CD4-positive, alpha-beta T cell treated with Interferon alpha-2 for 1 hour (primary cell): ENCODE data around the gene MID1.

Source experiments
- DNase-seq, 2 donors: peaks; one replicate each; pipeline ENCODE4 v3.0.0-alpha.2; 2020 to 2022

The MID1 gene

DNA sequence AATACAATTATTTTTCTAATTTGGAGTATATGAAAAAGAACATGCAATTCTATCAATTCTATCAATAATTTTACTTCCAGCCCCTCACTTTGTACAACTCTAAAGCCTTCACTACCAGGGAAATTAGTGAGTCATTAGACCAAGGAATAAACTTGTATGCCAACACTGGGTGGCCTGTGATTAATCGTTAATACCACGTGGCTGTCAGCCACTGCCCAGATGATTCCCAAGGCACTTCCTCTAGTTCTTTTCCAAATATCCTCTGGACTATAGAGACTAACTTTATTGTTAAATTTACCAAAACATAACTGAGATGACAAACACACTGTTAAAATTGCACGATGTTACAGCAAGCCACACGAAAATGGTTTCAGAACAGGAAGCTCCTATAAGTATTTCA, 45.7 kb downstream of the MID1 start:
- DNase-seq, result no peak

DNA sequence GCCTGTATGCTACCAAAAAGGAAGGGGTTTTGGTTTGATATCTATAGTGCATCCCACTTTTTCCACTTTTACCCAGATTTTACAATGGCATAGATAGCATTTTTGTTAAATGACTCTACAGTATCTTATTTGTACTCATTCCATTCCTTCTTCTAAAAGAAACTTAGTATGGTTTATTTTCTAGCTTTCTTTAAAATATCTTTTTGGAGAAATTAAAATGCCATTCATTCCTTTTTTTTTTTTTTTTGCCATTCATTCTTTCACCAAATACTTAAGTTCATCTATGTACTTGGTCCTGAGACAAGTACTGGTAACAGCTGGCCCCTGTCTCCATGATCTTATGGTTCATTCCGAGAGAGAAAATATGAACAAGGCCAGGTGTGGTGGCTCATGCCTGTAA, 49.1 kb downstream of the MID1 start:
- DNase-seq, result no peak

DNA sequence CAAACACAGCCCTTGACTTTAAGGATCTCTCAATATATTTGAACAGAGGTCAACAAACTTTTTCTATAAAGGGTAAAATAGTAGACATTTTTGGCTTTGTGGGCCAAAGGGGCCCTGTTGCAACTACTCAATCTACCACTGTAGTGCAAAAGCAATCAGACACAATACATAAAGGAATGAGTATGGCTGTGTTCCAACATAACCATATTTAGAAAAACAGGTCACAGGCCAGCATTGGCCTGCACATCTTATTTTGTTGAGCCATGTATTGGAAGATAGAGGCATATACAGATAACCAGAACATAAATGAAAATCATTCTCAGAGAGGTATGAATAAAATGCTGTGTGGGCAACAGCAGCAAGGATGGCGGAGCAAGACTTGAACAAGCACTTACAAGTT, 49.8 kb downstream of the MID1 start:
- DNase-seq, result no peak

DNA sequence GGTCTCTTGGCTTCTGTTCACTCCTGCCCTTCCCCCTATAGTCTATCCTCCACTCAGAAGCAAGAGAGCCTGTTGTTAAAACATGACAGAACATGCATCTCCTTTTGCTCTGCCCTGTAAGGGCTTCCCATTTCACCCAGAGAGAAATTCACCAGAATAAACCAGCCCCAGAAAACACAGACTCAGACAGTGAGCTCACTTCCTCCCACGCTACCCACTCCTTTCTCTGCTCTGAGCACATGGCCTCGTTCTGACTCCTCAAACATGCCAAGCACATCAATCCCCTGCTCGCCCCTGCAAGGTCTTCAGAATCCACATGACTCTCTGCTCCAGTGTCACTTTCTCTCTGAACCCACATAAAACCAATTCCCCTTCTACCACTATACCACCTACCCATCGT, 50.4 kb downstream of the MID1 start:
- no peak for DNase-seq

DNA sequence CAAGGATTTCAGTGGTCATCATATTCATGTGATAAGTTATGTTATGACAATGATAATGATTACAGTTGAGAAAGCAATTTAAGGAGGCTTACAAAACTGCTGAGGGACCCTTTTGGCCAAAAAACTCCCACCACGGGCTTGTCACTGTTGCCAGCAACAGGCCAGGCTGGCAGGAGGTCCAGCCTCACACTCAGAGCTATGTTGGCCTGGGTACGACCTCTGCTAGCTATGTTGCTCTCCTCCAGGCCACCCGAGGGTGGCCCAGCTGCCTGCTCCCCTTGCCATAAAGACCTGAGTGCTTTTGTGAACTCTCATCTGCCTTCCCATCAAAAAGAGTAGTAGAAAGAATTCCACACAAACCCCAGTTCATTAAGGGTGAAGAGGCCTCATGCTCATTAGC, 52.0 kb downstream of the MID1 start:
- no peak for DNase-seq

DNA sequence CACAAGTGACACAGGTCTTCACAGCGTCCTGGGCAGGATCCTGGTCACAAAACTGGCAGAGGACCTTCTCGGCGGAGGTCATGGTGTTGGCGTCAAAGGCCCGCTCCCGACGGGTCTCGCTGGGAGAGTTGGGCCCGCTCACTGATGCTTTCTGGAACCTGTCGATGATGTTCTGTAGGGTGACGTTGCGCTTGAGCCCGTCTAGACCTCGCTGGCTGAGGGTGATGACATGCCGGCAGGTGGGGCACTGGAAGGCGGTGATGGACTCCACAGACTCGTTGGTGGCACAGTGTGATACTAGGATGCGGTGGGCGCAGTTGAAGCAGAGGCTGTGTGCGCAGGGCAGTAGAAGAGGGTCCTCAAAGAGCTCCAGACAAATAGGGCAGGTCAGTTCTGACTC, 53.2 kb downstream of the MID1 start:
- DNase-seq, result no peak

DNA sequence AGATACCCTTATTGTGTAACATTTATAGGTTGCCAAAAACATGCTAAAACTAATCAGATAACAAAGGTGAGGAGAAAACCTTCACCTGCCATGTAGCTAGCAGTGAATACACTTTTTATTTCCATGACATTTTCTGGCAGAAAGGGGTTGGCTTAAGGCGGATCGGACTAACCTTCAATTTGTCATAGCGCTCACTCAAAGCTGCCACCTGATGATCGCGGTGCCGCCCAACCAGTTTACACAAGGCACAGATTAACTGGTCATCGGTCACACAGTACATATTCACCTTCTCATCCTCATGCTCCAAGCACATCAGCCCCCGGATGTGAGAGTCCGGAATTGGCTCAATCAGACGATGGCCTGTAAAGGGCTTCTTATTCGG, 53.7 kb downstream of the MID1 start:
- no peak for DNase-seq

DNA sequence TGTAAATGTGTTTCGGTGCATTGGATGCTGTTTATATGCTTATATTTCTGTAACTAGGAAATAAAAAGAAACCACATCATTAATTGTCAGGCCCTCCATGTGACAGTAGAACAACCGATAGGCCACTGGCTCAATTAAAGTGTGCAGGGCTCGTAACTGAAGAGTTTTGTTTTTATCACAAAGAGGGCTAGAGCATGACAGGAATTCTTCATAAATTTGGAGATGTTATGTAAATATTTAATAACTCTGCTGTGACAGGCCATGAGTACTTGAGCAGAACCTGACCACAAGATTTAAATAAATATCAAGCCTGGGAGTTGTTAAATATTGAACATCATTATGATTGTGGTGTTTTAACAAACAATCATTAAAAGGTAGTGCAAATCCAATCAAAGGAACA, 55.9 kb downstream of the MID1 start:
- DNase-seq, result no peak

DNA sequence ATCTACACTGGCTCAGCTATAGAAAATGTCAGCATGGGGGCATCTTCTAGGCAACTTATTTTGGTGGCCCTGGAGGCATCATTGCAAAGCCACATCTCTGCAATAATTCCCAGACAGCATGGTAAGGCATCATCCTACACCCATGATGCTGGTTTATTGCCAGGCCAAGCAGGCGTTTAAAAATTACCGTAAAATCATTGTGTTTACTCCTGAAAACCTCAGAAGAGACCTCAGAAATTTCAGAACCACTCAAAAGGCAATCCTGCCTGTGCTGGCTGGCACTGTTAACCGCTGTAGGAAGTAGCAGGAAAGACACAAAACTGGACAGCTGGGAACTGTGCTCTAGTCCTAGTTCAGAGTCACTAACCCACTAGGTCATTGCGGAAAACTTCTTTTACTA, 63.2 kb downstream of the MID1 start:
- no peak for DNase-seq

DNA sequence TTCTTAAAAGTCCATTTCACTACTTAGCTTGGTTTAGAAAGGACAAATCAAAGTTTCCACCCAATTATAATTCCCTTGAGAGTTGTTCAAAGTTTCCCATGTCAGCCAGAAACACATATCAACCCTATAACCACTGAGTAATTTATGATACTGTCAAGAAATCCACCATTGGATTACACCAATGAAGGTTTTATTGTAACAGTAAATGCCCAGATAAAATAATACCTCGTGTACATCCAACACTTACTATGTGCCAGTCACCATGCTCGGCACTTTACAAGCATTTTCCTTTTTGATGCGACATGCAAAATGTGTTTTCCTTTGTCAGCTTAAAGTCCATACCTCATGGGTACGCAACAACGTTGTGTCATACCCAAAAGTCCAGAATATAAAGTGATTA, 64.0 kb downstream of the MID1 start:
- no peak for DNase-seq

DNA sequence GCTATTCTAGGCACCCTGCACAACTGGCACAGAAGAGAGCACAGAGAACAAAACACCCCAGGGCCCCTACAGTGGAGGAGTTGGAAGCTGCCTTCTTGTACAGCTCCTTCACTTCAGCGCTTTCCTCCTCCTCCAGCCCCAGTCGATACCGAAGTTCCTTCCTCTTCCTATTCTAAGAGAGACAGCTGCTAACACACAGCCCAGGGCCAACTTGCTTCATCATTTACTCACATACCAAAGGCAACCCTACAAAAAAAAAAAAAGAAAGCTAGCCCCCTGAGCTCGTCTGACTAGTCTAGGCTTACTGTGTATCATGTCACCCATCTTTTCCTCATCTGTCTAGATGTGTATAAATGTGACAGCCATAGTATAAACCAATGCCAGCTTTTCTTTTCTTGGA, 64.5 kb downstream of the MID1 start:
- DNase-seq, result no peak

DNA sequence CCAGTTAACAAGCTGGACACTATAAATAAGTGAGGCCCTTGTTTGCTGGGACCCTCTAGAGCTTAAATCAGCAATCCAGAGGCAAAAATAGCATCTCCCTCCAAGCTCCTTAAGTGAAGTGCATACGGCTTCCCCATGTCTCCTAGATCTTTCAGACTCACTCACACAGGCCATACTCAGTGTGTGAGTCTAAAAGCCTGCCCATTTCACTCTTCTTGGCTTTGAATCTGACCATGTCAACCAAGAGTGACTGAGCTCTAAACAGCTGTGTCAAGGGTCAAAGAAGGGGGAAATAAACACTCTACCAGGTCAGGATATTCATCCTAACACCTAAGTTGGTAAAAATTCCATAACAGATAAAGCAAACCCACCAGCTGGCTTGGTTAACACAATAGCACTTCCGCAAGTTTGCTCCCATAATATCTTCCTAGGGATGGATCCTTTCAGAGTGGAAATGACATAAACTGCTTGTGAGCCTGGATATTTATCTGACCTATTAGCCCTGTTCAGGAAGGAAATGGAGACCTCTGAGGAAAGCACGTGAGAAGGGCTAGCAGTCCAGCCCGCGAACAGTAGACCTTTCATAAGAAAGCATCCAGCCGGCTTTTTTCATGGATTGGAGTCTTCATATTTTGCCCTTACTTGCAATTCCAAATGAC, 65.6 kb downstream of the MID1 start:
- no peak for DNase-seq

DNA sequence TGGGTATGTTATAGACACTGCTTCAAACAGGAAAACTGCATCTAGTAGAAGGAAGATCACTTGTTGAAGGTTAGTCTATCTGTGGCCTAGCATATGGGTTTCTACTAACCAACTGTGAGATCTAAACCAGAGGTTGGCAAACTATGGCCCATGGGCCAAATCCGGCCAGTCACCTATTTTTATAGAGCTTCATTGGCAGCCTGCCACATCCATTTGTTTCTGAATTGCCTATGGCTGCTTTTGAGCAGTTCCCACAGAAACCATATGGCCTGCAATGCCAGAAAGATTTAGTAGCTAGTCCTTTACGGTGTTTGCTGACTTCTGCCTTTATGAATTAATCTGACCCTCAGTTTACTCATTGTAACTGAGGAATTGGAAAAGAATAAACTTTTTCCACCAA, 71.1 kb downstream of the MID1 start:
- DNase-seq, result no peak

DNA sequence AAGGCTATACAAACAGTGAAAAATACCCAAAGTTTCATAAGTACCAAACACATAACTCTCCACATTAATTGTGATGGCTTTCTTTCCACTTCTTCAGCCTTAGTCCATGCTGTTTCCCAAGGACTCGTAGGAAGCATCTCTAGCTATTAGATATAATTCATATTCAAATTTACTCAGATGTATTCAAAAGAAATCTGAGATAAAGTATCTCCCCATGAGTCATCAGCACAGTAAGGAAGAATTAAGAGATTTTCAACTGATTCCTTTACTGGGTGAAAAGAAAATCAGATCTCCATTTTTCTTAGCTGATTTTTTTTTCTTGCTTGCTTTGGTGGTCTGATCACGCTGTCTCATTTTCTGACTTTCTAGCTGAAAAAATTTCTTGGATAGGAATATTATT, 71.7 kb downstream of the MID1 start:
- DNase-seq, result no peak

DNA sequence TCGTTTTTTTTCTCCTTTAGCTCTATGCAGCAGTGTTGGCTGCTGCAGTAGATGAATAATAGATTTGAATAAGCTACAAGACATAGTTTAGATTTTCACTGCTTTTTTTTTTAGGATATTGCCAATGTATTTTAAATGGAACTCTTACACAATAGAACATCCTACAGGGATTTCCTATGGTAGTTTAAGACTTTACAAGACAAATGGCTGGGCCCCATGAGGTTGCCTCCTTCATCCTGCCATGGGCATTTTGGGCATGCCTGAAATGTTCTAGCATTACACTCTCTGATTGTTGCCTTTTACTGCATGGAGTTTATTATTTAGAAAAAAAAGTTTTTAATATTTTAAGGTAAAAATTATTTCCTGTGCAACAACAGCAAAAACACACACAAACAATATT, 74.5 kb downstream of the MID1 start:
- no peak for DNase-seq

DNA sequence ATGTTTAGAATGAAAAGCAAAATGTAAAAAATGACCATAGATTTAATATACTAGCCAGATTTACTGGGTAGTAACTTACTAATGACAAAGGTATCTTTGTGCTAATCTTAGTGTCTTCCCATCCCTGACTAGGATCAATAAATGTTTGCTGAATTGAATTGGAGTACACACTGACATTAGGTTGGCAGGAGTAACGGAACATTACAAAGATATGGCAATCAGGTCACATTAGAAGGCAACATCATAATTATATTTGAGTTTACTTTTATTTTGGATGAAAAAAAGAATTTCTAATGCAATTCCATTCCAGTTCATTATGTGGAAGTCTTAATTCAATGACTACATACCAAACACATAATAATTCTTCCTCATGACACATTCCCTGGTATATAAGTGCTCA, 77.8 kb downstream of the MID1 start:
- DNase-seq, result no peak

DNA sequence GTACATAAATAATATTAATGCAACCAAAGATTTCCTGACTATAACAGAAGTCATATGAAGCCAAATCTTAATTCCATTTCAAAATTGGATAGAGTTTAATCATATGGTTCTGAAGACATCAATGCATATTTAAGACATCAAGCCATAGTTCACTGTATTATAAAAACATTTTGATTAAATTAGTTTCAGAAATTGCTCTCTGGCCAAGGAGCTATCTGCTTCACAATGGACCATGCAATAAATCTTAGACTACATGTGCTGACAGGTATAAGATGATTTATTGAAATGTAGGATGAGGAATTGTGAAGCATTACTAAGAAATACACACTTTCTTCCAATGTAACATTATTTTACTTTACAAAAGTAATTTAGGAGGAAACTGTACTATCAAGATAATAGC, 81.6 kb downstream of the MID1 start:
- DNase-seq, result no peak

DNA sequence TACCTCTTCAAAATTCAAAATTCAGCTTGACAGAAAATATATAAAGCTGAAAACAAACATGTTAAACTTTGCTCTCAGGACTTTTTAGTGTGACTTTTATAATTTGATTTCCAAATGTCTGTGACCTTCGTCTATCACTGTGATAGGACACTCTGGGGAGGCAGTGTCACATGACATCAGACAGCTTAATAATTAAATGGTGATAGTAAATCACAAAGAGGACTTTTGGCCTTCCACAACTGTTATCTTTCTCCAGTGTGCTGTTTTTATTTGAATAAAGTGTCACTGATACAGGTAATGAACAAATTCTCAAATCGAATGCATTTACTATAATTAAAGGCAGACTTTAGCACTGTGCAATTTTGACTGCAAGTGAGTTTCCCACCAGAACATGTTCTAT, 83.1 kb downstream of the MID1 start:
- DNase-seq, result no peak

DNA sequence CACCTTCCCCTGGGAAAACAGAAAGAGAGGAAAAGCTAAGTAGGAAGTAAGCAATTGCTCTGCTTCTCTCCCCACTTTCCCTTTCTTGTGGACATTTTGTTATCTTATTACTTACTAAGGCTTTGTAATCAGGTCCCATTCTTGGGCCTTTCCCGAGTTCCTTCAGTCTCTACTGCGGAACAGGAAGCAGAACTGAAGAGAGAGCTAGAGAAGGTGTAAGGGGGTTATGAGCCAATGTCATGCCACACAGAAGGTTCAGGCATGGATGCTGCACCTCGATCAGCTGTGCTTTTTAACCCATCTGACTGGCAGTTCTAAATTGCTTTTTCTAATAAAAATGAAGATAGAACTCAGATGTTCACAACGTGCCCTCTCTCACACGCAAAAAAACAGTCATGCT, 83.6 kb downstream of the MID1 start:
- no peak for DNase-seq

DNA sequence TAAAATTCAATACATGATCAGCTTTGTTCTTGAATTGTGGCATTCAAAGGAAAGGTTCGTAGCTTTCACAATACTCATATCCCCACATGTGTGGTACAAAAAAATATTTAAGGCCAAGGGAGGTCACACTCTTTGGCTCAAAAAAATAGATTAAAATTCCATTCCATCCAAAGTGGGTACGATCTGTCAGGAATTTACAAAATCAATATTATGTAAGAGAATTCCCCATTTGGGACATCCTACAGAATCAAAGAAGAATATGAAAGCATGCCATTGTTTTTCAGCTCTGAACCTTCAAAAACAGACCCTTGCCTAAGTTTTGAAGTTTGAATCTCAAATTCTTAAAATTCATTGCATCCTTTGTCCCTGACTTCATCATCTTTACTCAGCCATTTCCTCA, 85.8 kb downstream of the MID1 start:
- DNase-seq, result no peak

DNA sequence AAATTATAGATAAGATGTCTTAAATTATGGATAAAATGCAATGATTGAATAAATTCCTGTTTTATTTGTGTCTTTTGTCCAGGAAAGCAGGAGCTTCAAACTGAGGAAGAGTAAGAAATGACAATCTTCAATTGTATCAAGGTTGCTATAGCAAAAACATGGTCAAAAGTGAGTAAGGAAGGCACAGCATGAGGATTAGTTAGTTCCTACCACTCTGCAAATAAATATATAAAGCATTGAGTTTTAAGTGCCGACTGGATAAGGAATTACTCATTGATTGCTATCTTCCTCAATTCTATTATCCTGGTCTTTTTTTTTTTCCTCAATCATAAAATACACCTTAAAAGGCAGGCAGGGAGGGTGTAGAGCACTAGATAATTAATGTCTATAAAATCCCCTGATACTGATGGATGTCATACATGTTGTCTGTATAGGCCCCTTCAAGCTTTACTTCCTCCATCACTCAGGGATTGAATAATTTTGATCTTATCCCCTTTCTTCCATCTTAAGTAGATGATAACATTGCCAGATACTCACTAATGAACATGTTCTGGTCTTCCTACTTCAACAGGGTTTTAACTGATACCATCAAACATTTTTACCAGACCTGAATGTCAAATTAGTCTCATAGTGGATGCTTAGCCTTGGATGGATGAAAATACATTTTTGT, 86.6 kb downstream of the MID1 start:
- DNase-seq, result no peak

DNA sequence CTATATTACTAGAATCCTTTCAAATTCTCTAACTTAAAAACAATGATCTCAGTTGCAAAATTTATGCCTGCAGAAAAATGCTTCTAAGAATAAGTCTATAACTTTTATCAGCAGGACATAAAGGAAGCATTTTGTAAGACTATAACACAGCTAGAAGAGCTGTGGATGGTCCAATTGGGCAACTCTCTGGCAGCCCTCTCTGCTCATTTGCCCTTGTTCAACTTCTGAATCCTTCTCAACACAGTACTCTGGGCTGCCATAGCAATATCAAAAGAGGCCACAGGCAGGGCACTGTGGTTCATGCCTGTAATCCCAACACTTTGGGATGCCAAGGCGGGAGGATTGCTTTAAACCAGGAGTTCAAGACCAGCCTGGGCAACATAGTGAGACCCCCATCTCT, 88.5 kb downstream of the MID1 start:
- no peak for DNase-seq

DNA sequence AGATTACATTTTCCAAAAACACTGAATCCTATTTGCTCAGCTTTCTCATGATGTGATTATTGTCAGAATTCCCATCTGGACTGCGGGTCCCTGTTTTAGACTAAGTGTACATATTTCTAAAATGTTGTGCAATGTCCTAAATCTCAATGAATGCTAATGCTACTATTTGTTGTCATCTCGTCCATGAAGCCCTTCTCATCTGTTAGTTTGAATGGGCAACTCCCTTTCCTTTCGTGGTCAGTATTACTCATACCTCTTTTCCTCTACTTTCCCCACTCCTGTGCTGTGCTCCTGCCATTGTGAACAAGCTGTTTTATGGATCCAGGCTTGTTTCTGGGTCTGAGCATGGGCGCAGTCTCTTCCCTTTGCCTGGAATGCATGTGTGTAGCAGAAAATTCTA, 91.0 kb downstream of the MID1 start:
- no peak for DNase-seq

DNA sequence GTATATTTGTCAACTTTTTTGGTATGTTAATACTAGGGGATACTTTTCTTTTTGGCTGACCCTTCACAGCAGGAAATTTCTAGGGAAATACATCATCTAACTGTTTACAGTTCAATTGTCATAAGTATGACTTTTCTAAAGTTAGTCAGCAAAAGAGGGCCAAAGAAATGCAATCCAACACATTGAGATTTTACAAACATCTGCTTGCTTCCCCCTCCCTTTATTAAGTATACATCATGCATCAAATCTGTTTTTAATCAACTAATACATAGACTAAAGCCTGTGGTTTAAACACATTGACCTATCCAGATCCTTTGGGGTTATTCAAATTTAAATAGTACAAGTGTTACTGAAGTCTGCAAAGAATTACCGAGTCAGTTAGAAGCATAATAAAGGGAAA, 93.9 kb downstream of the MID1 start:
- DNase-seq, result no peak

DNA sequence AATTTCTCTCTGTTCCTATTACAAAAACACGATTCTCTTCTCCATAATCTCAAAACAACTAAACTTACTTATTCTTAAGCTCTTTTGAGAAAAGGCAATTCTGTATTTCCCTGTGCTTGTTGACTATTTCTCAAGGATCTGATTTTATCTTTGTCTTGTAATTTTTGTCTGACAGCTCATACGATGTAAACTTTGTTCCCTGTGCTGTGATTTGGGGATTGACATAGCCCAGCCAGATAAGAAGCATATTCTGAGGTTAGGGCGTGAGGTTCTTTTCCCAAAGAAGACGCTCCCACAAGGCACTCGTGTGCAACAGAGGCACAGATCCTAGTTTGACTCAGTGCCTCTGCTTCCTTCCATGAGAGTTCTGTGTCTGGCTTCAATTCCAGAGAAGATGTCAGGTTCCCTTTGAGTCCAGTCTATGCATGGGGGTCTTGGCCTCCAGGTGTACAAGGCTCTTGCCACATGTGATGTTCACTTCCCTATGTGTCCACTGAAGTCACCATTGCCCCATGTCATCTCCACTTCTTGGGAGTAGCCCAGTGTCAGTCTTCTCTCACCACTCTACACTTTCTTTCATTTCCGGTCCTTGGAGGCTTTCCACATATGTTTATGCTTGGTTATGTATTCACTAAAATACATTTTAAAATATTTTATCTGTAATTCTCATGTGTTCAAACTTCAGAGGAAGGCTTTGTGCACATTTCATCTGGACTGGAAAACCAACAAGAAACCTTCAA, 94.8 kb downstream of the MID1 start:
- no peak for DNase-seq
